Middle frontal gyrus (tissue), 1 donor: Measurements from ENCODE around the gene MRPL27.
"Not testable (repeated sequence)": the region's sequence is repeated elsewhere in the genome, so short reads cannot be mapped to it uniquely, and the experiment has no call there.

Experiments
- DNase-seq: peaks from one replicate; pipeline ENCODE4 v3.0.0-alpha.2; 2015; ENCODE audit warnings: low spot score; ENCODE audit errors: extremely low spot score

Gene MRPL27

GRCh38 chr17:50372758-50373556, at the start of gene MRPL27, which contains the start of gene EME1:
Gene MRPL27, minus strand, starts transcription at chr17:50373184. Its CDS starts 14 bp downstream, at chr17:50373170.
Gene EME1, plus strand, starts transcription at chr17:50373229. Its CDS starts 1,980 bp downstream, at chr17:50375209.
- peak; percentile 87 for DNase-seq

- DNase-seq = no peak
Measured at GRCh38 chr17:50422738-50423137, 49.8 kb upstream of the MRPL27 start.

GRCh38 chr17:50421308-50422051, 48.5 kb upstream of the MRPL27 start:
- no peak for DNase-seq

GRCh38 chr17:50420419-50421112, 47.6 kb upstream of the MRPL27 start:
- no peak for DNase-seq

DNA sequence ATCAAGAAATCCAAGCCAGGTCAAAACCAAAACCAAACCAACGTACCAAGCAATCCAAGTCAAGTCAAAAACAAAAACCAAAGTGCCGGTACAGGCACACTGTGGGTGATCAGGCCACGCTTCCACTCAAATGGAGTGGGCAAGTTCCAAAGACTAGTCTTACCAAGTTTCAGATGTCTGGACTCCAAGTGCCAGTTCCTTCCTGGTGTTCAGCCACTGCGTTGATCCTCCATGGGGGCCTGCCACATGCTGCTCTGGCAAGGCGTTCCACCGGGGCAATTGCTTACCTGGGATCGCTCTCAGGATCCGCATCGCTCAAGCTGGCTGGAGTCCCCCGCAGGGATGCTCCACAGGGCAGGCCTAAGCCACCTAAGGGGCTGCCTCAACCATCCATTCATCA, 46.6 kb upstream of the MRPL27 start:
- not testable (repeated sequence) for DNase-seq

GRCh38 chr17:50414808-50415207, 41.8 kb upstream of the MRPL27 start:
- DNase-seq = no peak

DNA sequence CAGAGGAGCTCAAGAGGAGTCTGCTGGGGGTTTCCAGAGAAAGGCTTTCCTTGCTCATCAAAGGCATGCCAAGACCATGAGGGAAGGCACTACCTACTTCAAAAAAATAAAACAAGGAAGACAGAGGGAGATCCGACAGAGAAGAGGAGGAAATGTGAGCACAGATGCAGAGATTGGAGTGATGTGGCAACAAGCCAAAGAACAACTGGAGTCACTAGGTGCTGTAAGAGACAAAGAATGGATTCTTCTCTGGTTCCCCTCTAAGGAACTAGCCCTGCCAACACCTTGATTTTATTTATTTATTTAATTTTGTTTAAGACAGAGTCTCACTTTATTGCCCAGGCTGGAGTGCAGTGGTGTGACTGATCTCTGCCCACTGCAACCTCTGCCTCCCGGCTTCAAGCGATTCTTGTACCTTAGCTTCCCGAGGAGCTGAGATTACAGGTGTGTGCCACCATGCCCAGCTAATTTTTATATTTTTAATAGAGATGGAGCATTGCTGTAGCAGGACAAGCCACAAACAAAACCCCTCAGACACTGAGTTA, 39.3 kb upstream of the MRPL27 start:
- DNase-seq = no peak

DNA sequence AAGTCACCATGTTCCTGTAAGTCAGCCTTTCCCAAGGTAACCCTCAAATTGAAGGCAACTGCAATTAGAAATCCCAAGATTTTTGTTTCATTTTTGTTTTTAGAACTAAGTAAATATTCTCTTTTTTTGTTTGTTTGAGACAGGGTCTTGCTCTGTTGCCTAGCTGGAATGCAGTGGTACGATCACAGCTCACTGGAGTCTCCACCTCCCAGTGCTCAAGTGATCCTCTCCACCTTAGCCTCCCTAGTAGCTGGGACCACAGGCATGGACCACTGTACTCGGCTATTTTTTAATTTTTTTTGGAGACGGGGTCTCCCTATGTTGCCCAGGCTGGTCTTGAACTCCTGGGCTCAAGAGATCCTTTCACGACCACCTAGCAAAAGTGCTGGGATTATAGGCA, 34.9 kb upstream of the MRPL27 start:
- DNase-seq = no peak

GRCh38 chr17:50406578-50406977, 33.6 kb upstream of the MRPL27 start:
- DNase-seq = no peak

DNA sequence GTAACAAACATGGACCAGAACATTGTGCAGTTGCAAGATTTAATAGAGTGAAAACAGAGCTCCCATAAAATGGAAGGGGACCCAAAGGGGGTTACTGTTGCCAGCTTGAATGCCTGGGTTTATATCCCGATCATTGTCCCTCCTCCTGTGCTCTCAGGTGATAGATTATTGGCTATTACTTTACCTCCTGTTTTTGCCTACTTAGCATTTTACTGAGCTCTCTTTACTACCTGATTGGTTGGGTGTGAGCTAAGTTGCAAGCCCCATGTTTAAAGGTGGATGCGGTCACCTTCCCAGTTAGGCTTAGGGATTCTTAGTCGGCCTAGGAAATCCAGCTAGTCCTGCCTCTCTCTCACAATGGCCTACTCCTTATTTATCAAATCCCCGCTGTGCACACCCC, 32.4 kb upstream of the MRPL27 start:
- not testable (repeated sequence) for DNase-seq

GRCh38 chr17:50399591-50399990, 26.6 kb upstream of the MRPL27 start:
- DNase-seq = not testable (repeated sequence)

GRCh38 chr17:50398672-50399071, 25.7 kb upstream of the MRPL27 start:
- DNase-seq = not testable (repeated sequence)

- DNase-seq = no peak
Measured at GRCh38 chr17:50397919-50398285, 24.9 kb upstream of the MRPL27 start.

DNA sequence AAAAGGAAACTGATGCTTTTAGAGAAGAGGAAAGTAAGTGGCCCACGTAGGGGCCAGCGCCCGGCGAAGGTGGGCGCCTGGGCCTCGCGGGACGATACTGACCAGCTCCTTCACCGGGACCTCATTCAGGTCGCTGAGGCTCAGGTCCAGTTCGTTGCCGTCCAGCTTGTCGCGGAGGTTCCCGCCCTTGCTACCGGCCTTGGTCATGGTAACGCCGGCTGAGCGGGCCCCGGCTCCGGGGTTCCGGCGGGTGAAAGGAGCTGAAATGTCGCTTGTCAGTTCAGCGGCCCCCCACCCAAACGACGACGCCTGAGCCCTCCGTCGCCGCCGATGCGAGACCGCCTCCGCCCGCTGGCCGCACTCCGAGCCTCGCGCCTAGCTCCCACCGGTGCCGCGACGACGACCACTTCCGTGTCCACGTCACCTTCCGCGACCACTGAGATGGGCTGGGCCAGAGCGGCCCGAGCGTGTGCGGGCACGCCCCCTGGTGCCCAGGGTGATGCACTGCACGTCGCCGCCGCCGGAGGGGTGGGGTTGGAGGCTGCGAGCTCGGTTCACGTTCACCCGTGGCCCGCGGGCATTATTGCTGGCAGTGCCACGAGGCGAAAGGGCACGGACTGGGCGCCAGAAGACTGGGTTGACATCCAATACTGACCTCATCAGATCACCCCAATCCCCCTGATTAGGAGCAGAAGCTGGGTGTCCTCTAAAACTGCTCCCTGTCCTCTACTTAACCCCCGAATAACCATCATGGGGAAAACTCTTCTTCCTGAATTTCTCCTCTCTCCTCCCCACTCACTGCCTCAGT, 24.3 kb upstream of the MRPL27 start, which contains the start of gene LRRC59:
Gene LRRC59 (minus strand): TSS at position 413 of the 808 bp plus-strand sequence. CDS start 206 bp downstream, at position 207.
- DNase-seq = peak; percentile 20

GRCh38 chr17:50396261-50397110, 23.5 kb upstream of the MRPL27 start:
- DNase-seq = no peak

- DNase-seq = no peak
Measured at GRCh38 chr17:50394711-50395110, 21.7 kb upstream of the MRPL27 start.

DNA sequence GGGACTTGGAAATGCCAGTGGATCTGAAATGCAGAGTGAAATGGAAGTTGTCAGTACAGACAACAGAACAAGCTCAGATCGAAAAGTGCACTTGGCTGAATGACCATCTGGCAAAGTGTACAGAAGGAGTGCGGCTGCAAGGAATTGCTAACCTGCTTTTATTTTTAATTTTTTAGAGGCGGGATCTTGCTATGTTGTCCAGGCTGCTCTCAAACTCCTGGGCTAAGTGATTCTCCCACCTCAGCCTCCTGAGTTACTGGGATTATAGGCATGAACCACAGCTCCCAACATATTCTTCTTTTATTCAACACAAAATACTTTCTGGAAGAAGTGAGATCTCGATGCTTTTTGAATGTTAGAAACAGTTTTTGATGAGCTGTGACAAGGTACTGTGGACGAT, 20.7 kb upstream of the MRPL27 start:
- DNase-seq = no peak

- DNase-seq = no peak
Measured at GRCh38 chr17:50392621-50393020, 19.6 kb upstream of the MRPL27 start.

DNA sequence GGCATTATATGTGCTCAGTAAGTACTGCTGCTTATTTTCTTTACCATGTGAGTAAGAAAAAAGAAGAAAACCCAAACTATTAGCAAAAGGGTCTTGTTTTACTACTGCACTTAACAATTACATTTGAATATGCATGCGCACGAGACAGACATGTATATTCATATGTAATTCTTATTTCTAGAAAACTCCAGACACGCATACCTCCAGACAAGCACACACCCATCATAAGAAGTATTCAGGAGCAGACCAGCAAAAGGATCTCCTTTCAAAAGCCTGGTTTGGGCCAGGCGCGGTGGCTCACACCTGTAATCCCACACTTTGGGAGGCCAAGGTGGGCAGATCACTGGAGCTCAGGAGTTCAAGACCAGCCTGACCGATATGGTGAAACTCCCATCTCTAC, 16.6 kb upstream of the MRPL27 start:
- DNase-seq = no peak

DNA sequence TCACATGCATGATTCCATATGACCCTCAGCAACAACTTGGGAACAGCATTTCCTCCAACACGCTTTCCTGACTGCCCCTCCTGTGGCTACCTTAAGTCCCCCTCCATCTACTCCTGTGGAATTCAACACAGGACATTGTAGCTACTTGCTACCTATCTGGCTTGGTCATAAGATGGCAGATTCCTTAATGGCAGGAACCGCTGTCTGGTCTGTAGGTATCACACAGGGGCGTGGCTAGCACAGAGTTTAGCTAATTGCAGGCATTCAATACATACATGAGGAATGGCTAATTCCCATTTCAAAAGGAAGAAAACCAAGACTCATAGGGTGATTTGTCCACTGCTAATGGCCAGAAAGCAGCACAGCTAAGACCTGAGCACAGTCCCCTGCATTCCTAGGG, 15.7 kb upstream of the MRPL27 start:
- DNase-seq = no peak
